Measurements from ENCODE around the gene MTMR1. TPM values are rescaled to one million over a fixed set of nuclear protein-coding genes. Genes with fewer than 3 reads are reported as not detected.

Gene MTMR1
- total RNA-seq, 2 experiments from 2014 or later, result 38.1 to 43.0 TPM

DNA sequence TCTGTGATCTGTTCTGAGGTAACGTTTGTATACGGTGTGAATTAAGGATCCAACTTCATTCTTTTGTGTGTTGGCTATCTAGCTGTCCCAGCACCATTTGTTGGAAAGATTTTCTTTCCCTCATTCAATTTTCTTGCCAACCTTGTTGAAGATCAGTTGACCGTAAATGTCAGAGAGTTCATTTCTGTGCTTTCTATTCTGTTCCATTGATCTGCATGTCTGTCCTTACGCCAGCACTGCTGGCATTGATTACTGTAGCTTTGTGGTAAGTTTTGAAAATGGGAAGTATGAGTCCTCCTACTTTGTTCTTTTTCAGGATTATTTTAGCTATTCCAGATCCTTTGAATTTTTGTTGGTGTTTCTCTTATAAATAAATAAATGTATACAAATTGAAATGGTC is 60.8 kb downstream of the MTMR1 start:
- Mint-ChIP-seq H3K4me1 (peaks cover 9% of the 10 kb centered on the region), H3K27me3 (no peaks in the 10 kb centered on the region), H3K36me3 (ENCODE audit: low read depth) (peaks cover 28% of the 10 kb centered on the region), H3K27ac (no peak overlapping the region), H3K4me3 (no peak overlapping the region), H3K9me3 (no peaks in the 10 kb centered on the region)
- DNase-seq, result no peak
- ChIA-PET CTCF (no interaction called here), POLR2A (no interaction called here)

DNA sequence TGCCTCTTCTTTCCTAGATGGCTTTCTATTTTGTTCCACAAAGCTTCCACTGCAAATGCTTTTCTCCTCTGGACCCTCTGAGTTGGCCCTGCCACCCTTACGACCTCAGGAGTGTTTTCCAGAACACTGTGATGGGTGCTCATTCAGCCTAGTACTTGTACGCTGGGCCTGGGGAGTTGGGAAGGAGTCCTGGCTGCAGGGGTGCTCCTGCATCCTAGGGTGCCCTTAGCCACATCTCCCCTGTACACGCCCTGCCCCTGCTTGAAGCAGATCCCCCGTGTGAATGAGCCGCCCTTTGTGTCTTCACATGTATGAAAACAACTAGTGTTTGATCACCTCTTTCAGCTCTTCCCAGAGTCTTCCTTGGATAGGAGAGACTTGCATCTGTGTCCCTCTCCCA is 64.2 kb downstream of the MTMR1 start:
- H3K27ac Mint-ChIP-seq, result no peak overlapping the region
- no peak overlapping the region for H3K4me3 Mint-ChIP-seq
- peaks cover 9% of the 10 kb centered on the region for H3K4me1 Mint-ChIP-seq
- no peaks in the 10 kb centered on the region for H3K27me3 Mint-ChIP-seq
- ChIA-PET POLR2A (no interaction called here), CTCF (no interaction called here)
- H3K36me3 Mint-ChIP-seq (ENCODE audit: low read depth), result peaks cover 21% of the 10 kb centered on the region
- DNase-seq, result no peak
- H3K9me3 Mint-ChIP-seq, result no peaks in the 10 kb centered on the region

DNA sequence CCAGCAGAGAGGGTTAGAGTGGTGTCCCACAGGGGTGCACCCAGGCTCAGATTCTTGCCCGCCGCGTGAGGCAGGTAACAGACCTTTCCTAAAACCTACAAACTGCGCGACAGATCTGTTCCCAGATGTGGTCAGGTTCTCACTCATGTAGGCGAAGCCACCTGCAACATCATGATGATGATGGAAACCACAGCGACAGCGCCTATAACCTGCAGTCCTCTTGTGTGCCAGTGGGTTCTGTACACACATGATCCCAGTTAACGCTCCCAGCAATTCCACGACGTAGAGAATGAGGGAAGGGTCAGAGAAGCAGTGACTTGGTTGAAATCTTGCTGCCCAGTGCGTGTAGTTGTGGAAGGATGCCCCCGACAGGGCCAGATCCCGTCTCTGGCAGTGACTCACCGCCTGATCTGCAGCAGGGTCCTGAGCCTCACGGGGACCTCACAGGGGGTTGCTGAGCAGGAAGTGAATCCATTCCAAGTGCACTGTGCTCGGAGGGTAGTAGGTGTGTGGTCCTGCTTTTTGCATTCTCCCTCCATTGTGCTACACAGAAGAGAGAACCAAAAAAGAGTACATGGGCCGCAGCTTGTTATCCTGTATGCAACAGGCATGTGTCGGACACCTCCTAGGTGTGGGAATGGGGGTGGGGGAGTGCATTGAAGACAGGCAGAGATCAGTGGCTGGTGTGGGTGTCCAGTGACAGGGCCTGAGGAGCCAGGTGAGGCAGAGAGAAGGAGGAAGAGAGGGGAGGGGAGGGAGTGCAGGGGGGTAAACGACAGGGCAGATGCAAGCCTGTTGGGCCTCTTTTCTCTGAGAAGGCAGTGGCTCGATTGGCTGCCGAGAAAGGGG is 66.6 kb downstream of the MTMR1 start:
- DNase-seq, result no peak
- no peak overlapping the region for H3K4me3 Mint-ChIP-seq
- no peaks in the 10 kb centered on the region for H3K9me3 Mint-ChIP-seq
- CTCF ChIA-PET, result interaction anchor here (0.7 kb wide), 1 partner anchor 350 kb away, joined by 5 read pairs; no protein-coding TSS in a partner anchor
- H3K4me1 Mint-ChIP-seq, result peaks cover 9% of the 10 kb centered on the region
- H3K27me3 Mint-ChIP-seq, result no peaks in the 10 kb centered on the region
- POLR2A ChIA-PET, result no interaction called here
- peaks cover 25% of the 10 kb centered on the region for H3K36me3 Mint-ChIP-seq (ENCODE audit: low read depth)
- no peak overlapping the region for H3K27ac Mint-ChIP-seq

DNA sequence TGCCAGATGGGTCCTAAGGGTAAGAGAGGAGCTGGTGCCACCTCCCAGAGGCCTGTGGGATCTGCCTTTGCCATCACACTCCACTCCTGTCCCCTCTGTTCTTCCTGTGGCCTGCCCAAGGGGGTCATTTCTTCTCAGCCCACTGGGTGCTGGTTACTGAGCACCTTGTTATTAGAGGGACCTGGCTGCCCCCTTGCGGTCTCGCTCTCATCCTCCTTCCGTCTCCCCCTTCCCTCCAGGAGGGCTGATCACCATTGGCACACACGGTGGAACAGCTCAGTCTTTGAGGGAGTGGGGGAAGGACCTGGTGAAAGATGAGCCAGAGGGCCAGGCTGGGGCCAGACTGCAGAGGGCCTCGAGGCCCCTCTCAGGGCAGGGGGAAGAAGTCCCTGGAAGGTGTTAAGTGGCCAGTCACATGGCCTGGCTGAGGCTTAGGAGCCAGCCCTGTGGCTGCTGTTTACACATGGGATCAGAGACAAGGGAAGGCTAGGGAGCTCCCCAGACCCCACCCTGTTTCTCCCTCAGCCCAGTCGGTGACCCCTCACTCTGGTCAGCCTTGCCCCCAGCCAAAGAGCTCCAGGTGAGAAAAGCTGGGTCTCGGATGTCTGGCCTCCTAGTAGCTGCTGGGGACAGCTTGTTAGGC is 68.1 kb downstream of the MTMR1 start:
- CTCF ChIA-PET, result no interaction called here
- no peaks in the 10 kb centered on the region for H3K4me1 Mint-ChIP-seq
- DNase-seq, result no peak
- POLR2A ChIA-PET, result no interaction called here
- H3K27me3 Mint-ChIP-seq, result no peaks in the 10 kb centered on the region
- H3K27ac Mint-ChIP-seq, result no peak overlapping the region
- H3K4me3 Mint-ChIP-seq, result no peak overlapping the region
- peaks cover 28% of the 10 kb centered on the region for H3K36me3 Mint-ChIP-seq (ENCODE audit: low read depth)
- no peaks in the 10 kb centered on the region for H3K9me3 Mint-ChIP-seq

DNA sequence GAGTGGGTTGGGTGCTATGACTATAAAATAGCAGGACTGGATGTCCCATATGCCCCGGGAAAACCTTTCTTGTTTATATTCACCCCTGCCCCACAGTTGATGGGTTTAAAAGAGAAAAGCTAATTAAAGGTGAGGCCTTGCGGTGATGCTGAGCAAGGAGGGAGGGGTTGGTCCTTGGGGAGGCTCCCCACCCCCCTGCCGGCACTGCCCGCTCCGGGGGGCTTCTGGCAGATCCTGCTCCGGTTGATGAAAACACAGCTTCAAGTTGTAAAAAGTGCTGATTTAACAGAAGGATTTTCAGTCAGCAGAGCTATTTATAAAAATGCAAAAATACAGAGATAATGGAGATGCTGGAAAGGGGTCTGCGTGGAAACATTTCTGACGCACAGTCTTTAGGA is 68.6 kb downstream of the MTMR1 start:
- Mint-ChIP-seq H3K4me3 (no peak overlapping the region), H3K9me3 (no peaks in the 10 kb centered on the region), H3K27me3 (no peaks in the 10 kb centered on the region), H3K27ac (no peak overlapping the region), H3K4me1 (no peaks in the 10 kb centered on the region), H3K36me3 (ENCODE audit: low read depth) (peaks cover 30% of the 10 kb centered on the region)
- ChIA-PET POLR2A (no interaction called here), CTCF (no interaction called here)
- DNase-seq, result no peak

DNA sequence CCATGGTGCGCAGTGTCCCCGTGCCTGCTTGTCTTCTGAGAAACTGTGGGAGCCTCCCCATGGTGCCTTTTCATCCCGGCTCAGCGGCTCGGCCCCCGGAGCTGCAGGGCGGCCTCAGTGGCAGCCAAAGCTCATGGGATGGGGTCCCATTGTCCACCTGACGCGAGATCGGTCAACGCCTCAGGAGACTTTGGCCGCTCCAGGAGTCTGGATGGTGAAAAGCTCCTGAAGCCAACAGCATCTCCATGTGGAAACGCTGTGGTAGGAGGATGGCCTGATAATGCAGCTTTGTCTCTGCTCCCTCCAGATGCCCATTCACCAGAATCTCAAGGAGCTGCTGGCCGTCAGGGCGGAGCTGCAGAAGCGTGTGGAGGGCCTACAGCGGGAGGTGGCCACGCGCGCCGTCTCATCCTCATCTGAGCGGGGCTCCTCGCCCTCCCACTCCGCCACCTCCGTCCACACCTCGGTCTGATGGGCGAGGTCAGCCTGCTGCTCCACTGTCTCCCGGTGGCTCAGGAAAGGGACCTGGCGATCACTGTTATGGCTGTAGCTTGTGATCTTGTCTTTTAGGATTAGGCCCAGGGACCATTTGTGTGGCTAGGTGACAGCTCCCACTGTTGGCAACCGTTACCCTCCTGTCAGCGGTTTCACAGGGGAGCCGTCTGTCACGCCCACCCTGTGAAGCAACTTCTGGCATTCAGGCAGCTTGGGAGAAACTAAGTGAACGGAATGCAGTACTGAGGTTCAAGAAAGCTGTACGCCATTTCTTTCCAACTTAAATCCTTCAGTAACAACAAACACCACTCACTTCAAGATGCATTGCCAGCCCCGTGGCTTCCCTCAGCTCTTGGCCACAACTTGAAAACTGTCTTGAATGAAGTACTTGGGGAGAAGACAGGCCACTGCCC is 69.3 kb downstream of the MTMR1 start:
- no peaks in the 10 kb centered on the region for H3K27me3 Mint-ChIP-seq
- no peak overlapping the region for H3K27ac Mint-ChIP-seq
- no peaks in the 10 kb centered on the region for H3K4me1 Mint-ChIP-seq
- H3K4me3 Mint-ChIP-seq, result no peak overlapping the region
- DNase-seq, result no peak
- no peaks in the 10 kb centered on the region for H3K9me3 Mint-ChIP-seq
- POLR2A ChIA-PET, result no interaction called here
- H3K36me3 Mint-ChIP-seq (ENCODE audit: low read depth), result peaks cover 24% of the 10 kb centered on the region
- CTCF ChIA-PET, result interaction anchor here (2.2 kb wide), 1 partner anchor 10 kb away, joined by 8 read pairs; no protein-coding TSS in a partner anchor

DNA sequence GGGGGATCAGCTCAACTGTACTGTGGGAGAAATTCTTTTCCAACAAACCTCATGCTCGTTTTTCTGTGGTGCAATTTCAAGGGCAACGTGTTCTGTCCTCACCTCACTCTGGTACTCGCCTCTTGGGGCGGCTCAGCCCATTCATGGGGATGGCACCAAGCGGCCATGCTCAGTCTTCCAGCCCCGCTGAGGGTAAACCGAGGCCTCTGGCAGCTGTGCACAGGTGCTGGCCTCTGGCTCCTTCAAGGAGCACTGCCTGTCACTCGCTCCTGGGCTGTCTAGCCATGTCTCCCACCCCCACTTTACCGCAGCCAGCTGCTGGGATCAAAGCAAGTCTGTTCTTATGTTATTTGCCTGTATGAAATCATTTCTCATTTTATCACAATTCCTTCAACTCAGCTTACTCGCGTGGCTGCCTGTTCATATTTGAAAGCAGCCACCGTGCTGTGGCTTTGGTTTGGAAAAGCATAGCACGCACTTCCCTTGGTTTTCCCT is 70.2 kb downstream of the MTMR1 start:
- Mint-ChIP-seq H3K27me3 (no peaks in the 10 kb centered on the region), H3K4me1 (peaks cover 3% of the 10 kb centered on the region), H3K9me3 (no peaks in the 10 kb centered on the region), H3K36me3 (ENCODE audit: low read depth) (peaks cover 24% of the 10 kb centered on the region), H3K4me3 (no peak overlapping the region), H3K27ac (no peak overlapping the region)
- POLR2A ChIA-PET, result no interaction called here
- no peak for DNase-seq
- CTCF ChIA-PET, result interaction anchor here (1.1 to 2.2 kb wide), 2 partner anchors 9 to 11 kb away, joined by 4 to 8 read pairs; no protein-coding TSS in a partner anchor

DNA sequence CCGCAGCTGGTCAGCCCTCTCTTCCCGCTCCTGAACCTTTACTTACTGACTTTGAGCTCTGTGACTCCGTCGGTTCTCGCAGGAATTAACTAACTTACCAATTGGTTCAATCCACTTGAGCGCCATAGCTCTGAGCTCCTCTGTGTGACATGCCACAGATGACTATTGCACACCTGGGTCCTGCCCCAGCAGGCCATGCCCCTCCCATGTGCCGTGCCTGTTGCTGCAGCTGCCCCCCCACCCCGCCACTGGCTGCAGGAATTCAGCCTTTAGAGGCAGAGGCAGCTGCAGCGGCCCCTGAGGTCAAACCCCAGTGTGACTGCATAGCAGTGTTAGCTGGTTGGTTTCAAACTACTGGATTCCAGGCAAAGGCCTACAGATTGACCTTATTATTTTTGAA is 70.6 kb downstream of the MTMR1 start:
- Mint-ChIP-seq H3K4me1 (peaks cover 3% of the 10 kb centered on the region), H3K27ac (no peak overlapping the region), H3K4me3 (no peak overlapping the region), H3K27me3 (no peaks in the 10 kb centered on the region), H3K36me3 (ENCODE audit: low read depth) (peaks cover 23% of the 10 kb centered on the region), H3K9me3 (no peaks in the 10 kb centered on the region)
- POLR2A ChIA-PET, result no interaction called here
- CTCF ChIA-PET, result interaction anchor here (1.1 to 2.2 kb wide), 2 partner anchors 8 to 11 kb away, joined by 4 to 8 read pairs; no protein-coding TSS in a partner anchor
- DNase-seq, result no peak

DNA sequence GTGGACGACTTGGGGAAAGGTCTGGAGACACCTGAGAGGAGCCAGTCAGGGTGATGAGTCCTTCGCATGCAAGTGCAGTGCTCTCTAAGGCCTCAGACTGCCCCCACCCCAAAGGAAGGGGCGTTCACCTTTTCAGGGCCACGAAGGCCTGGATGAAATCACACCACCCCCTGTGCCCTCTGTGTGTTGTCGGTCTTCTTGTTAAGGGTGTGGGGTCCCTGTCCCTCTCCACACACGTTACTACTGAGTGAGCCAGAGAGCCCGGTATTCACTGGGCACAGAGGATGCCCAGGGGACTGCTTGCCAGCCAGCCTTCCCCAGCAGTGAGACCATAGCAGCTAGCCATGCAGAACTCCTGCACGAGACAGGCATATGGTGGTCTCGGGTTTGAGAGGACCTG is 72.0 kb downstream of the MTMR1 start:
- ChIA-PET CTCF (interaction anchor here (1.1 kb wide), 1 partner anchor 15 kb away, joined by 3 read pairs; no protein-coding TSS in a partner anchor), POLR2A (no interaction called here)
- DNase-seq, result no peak
- Mint-ChIP-seq H3K9me3 (no peaks in the 10 kb centered on the region), H3K4me3 (no peak overlapping the region), H3K27me3 (no peaks in the 10 kb centered on the region), H3K4me1 (peaks cover 3% of the 10 kb centered on the region), H3K36me3 (ENCODE audit: low read depth) (peaks cover 17% of the 10 kb centered on the region), H3K27ac (no peak overlapping the region)

DNA sequence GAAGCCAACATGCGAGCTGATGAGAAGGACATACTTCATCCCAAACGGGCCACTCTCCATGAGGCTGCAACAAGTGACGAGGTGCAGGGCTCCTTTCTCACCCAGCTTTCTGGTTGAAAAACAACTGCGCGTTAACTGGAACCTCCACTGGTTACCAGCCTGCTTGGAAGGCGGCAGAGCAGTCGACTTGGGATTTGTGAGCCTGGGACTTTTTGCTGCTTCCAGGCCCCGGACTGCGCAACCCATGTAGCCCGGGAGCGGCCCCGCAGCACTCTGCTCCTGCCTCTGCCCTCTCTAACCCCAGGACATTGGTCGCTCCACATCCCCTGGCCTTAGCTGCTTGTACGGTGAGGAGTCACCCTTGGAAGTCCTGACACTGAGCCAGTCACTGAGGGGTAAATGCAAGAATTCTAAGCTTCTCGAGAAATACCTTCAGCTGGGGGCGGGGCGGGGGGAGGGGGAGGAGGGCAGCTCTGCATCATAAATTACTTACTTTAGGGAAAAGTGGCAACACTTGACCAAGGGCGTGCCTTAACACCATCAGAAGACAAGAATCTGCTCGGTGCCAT is 72.7 kb downstream of the MTMR1 start:
- H3K4me1 Mint-ChIP-seq, result peaks cover 3% of the 10 kb centered on the region
- ChIA-PET POLR2A (no interaction called here), CTCF (interaction anchor here (1.0 to 1.1 kb wide), 2 partner anchors 14 to 316 kb away, joined by 3 to 4 read pairs; no protein-coding TSS in a partner anchor)
- no peak for DNase-seq
- peaks cover 17% of the 10 kb centered on the region for H3K36me3 Mint-ChIP-seq (ENCODE audit: low read depth)
- no peaks in the 10 kb centered on the region for H3K9me3 Mint-ChIP-seq
- no peaks in the 10 kb centered on the region for H3K27me3 Mint-ChIP-seq
- H3K4me3 Mint-ChIP-seq, result no peak overlapping the region
- no peak overlapping the region for H3K27ac Mint-ChIP-seq

DNA sequence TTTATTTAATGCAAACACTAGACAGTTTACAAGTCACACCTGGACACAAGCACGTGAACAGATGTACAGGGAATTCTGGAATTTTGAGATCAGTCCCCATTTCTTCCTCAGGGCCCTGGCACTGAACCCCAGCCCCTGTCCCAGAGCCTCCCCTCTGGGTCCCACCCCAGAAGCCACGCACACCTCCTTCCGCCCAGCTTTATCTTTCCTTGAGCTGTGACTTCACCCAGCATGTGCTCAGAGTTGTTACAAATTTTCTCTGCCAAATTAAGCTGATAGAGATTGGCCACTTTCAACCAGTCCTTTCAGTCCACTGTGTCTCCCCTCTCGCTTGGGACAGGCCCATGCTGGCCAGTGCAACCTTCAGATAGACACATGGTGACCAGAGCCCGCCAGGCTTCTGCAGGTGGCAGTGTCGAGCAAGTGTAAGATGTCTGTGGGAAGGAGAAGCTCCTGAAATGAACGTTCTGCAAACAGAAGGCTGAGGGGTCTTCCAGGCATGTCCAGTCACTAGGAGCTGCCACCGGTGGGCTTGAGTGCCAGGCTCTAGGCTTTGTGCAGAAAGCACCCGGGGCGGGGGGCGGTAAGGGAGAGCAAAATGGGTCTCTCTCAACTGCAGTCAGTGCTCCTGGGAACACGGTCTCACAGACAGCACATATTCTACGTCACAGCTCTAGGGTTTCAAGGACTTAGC is 73.3 kb downstream of the MTMR1 start:
- no peak overlapping the region for H3K27ac Mint-ChIP-seq
- no peaks in the 10 kb centered on the region for H3K27me3 Mint-ChIP-seq
- H3K4me3 Mint-ChIP-seq, result no peak overlapping the region
- CTCF ChIA-PET, result interaction anchor here (1.0 to 1.1 kb wide), 2 partner anchors 13 to 315 kb away, joined by 3 to 4 read pairs; no protein-coding TSS in a partner anchor
- no peaks in the 10 kb centered on the region for H3K9me3 Mint-ChIP-seq
- no peak for DNase-seq
- POLR2A ChIA-PET, result no interaction called here
- H3K4me1 Mint-ChIP-seq, result peaks cover 3% of the 10 kb centered on the region
- H3K36me3 Mint-ChIP-seq (ENCODE audit: low read depth), result peaks cover 17% of the 10 kb centered on the region

DNA sequence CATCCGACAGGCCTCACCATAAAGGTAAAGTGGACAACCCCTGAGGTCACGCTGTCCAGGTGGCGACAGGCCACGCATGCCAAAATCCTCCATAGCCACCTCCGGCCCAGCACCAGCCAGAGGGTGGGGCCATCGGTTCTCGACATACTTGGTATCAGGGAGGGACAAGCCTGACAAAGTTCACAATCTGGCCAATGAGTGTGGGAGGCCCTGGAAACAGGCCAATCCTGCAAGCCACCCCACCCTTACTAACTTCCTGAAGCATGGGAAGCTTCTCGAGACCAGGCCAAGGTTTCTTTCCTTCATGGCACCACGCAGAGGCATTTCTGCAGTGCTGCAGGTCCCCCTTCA is 73.8 kb downstream of the MTMR1 start:
- DNase-seq, result no peak
- no peaks in the 10 kb centered on the region for H3K9me3 Mint-ChIP-seq
- H3K36me3 Mint-ChIP-seq (ENCODE audit: low read depth), result peaks cover 17% of the 10 kb centered on the region
- ChIA-PET CTCF (interaction anchor here (1.0 kb wide), 1 partner anchor 315 kb away, joined by 4 read pairs; no protein-coding TSS in a partner anchor), POLR2A (no interaction called here)
- no peaks in the 10 kb centered on the region for H3K27me3 Mint-ChIP-seq
- no peak overlapping the region for H3K4me3 Mint-ChIP-seq
- no peak overlapping the region for H3K27ac Mint-ChIP-seq
- peaks cover 3% of the 10 kb centered on the region for H3K4me1 Mint-ChIP-seq

All from activated CD4-positive, alpha-beta memory T cell treated with anti-CD3 and anti-CD28 coated beads, Interleukin-2, amount 10 ng/mL, durations not matched to agents 7 days and 5 days (primary cell).